Breast epithelium (tissue), 3 donors: ENCODE measurements around the gene OR6B1.

ENCODE experiments used
- POLR2A ChIP-seq: fragments of 450-650 bp; IDR thresholded peaks from one replicate; pipeline ENCODE4 v1.6.1; 2016; ENCODE audit warnings: antibody characterized with exemption, mild to moderate bottlenecking, moderate library complexity
- TF ChIP-seq, protein P1 (sequence below), 3 donors: fragments of 450-650 bp; IDR thresholded peaks; one replicate each; pipeline ENCODE4 v1.5.1; 2016 to 2017; ENCODE audit warnings: antibody characterized with exemption in 3 of 3, mild to moderate bottlenecking in 3 of 3, moderate library complexity in 3 of 3

DNA sequence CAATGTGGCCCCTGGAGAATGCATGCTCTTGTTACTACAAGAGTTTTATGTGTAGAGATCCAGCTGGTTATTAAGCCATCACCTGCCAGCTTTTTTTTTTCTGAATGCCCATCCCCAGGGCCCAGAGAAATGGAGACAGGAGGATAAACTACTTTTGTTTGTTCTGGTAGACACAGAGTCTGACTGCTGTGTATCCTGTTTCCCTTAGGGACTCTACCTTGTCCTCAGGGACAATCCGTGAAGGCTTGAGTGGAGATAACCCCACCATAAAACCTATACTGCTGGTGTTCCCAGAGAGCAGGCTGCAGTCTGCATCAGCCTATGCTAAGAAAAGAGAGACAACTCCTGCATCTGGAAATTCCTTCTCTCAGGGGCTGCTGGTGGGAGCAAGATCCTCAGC lies 48.5 kb downstream of the OR6B1 start, which contains the start of gene OR2A5:
- TF ChIP-seq, protein P1, sequence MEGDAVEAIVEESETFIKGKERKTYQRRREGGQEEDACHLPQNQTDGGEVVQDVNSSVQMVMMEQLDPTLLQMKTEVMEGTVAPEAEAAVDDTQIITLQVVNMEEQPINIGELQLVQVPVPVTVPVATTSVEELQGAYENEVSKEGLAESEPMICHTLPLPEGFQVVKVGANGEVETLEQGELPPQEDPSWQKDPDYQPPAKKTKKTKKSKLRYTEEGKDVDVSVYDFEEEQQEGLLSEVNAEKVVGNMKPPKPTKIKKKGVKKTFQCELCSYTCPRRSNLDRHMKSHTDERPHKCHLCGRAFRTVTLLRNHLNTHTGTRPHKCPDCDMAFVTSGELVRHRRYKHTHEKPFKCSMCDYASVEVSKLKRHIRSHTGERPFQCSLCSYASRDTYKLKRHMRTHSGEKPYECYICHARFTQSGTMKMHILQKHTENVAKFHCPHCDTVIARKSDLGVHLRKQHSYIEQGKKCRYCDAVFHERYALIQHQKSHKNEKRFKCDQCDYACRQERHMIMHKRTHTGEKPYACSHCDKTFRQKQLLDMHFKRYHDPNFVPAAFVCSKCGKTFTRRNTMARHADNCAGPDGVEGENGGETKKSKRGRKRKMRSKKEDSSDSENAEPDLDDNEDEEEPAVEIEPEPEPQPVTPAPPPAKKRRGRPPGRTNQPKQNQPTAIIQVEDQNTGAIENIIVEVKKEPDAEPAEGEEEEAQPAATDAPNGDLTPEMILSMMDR (IDR thresholded peaks at IDR 0.05): no peak
- no peak for TF ChIP-seq POLR2A
